ENCODE measurements around the gene SEMA6A. TPM values are rescaled to one million over a fixed set of nuclear protein-coding genes. Genes with fewer than 3 reads are reported as not detected.

The SEMA6A gene
- polyA plus RNA-seq, 3 donors, result 0.16 TPM; not detected in 2

GRCh38 chr5:116506488-116506887, 68.1 kb downstream of the SEMA6A start:
- Histone ChIP-seq H3K27me3 (ENCODE audit: control insufficient read depth in 2 of 2, insufficient read depth in 2 of 2, low read length in 2 of 2) (no peaks in the 10 kb centered on the region), H3K4me1 (ENCODE audit: control insufficient read depth in 1 of 2, insufficient read depth in 2 of 2, low read length in 2 of 2) (no peaks in the 10 kb centered on the region), H4K20me1 (ENCODE audit: insufficient read depth, low read length) (no peaks in the 10 kb centered on the region), H3K4me3 (replicated peaks in 1 of 3; ENCODE audit: low read depth in 2 of 3, low read length in 3 of 3) (no peak overlapping the region), H3K36me3 (replicated peaks in 1 of 2; ENCODE audit: control insufficient read depth in 1 of 2, insufficient read depth in 2 of 2, low read length in 2 of 2) (no peaks in the 10 kb centered on the region), H3K79me2 (ENCODE audit: insufficient read depth, low read length) (no peaks in the 10 kb centered on the region), H3K9me3 (replicated peaks in 1 of 2; ENCODE audit: control insufficient read depth in 1 of 2, insufficient read depth in 1 of 2, low read length in 2 of 2) (no peaks in the 10 kb centered on the region), H3K4me2 (replicated peaks; ENCODE audit: extremely low read depth, low read length, poor library complexity, severe bottlenecking) (no peak overlapping the region), H3K9ac (ENCODE audit: insufficient read depth, low read length, poor library complexity, severe bottlenecking) (no peak overlapping the region), H3K27ac (ENCODE audit: low read depth in 1 of 2, low read length in 2 of 2) (no peak overlapping the region), H2AFZ (ENCODE audit: insufficient read depth, low read depth, low read length, poor library complexity, severe bottlenecking) (no peak overlapping the region)
- Mint-ChIP-seq H3K36me3 (no peaks in the 10 kb centered on the region), H3K27me3 (ENCODE audit: low read depth in 3 of 3) (peaks cover 0 to 2% (median 2%) of the 10 kb centered on the region in 3 donors), H3K27ac (no peak overlapping the region), H3K4me3 (no peak overlapping the region), H3K4me1 (no peaks in the 10 kb centered on the region), H3K9me3 (peaks cover 0 to 2% (median 0%) of the 10 kb centered on the region in 7 donors)
- no peak for DNase-seq
- 20% methylated on average over 1 of the region's 2 CpGs for WGBS (ENCODE audit: insufficient coverage)
- intact Hi-C loops (cut with micrococcal nuclease), result no loop called here
- no peak for TF ChIP-seq CTCF (IDR thresholded peaks at IDR 0.05)

GRCh38 chr5:116504593-116505166, 69.9 kb downstream of the SEMA6A start:
- intact Hi-C loops (cut with micrococcal nuclease), result no loop called here
- Histone ChIP-seq H3K27ac (ENCODE audit: low read depth in 1 of 2, low read length in 2 of 2) (no peak overlapping the region), H3K4me1 (ENCODE audit: control insufficient read depth in 1 of 2, insufficient read depth in 2 of 2, low read length in 2 of 2) (no peaks in the 10 kb centered on the region), H3K9ac (ENCODE audit: insufficient read depth, low read length, poor library complexity, severe bottlenecking) (no peak overlapping the region), H3K27me3 (ENCODE audit: control insufficient read depth in 2 of 2, insufficient read depth in 2 of 2, low read length in 2 of 2) (no peaks in the 10 kb centered on the region), H3K4me3 (replicated peaks in 1 of 3; ENCODE audit: low read depth in 2 of 3, low read length in 3 of 3) (no peak overlapping the region), H3K36me3 (replicated peaks in 1 of 2; ENCODE audit: control insufficient read depth in 1 of 2, insufficient read depth in 2 of 2, low read length in 2 of 2) (no peaks in the 10 kb centered on the region), H4K20me1 (ENCODE audit: insufficient read depth, low read length) (no peaks in the 10 kb centered on the region), H3K9me3 (replicated peaks in 1 of 2; ENCODE audit: control insufficient read depth in 1 of 2, insufficient read depth in 1 of 2, low read length in 2 of 2) (no peaks in the 10 kb centered on the region), H3K4me2 (replicated peaks; ENCODE audit: extremely low read depth, low read length, poor library complexity, severe bottlenecking) (no peak overlapping the region), H3K79me2 (ENCODE audit: insufficient read depth, low read length) (no peaks in the 10 kb centered on the region), H2AFZ (ENCODE audit: insufficient read depth, low read depth, low read length, poor library complexity, severe bottlenecking) (no peak overlapping the region)
- H3K36me3 Mint-ChIP-seq, result no peaks in the 10 kb centered on the region
- DNase-seq, result no peak
- no peak for TF ChIP-seq CTCF (IDR thresholded peaks at IDR 0.05)
- H3K4me1 Mint-ChIP-seq, result no peaks in the 10 kb centered on the region
- no peak overlapping the region for H3K27ac Mint-ChIP-seq
- H3K27me3 Mint-ChIP-seq (ENCODE audit: low read depth in 3 of 3), result peaks cover 0 to 2% (median 2%) of the 10 kb centered on the region in 3 donors
- peaks cover 0 to 2% (median 0%) of the 10 kb centered on the region in 7 donors for H3K9me3 Mint-ChIP-seq
- WGBS (ENCODE audit: insufficient coverage), result 100% methylated on average over 4 of the region's 8 CpGs
- no peak overlapping the region for H3K4me3 Mint-ChIP-seq

Data from CD14-positive monocyte (primary cell).